ENCODE data around the gene CLDN15. TPM values are rescaled to one million over a fixed set of nuclear protein-coding genes. Genes with fewer than 3 reads are reported as not detected.

Gene CLDN15
- total RNA-seq, 1 experiment from 2014 or later, result 9.7 TPM

DNA sequence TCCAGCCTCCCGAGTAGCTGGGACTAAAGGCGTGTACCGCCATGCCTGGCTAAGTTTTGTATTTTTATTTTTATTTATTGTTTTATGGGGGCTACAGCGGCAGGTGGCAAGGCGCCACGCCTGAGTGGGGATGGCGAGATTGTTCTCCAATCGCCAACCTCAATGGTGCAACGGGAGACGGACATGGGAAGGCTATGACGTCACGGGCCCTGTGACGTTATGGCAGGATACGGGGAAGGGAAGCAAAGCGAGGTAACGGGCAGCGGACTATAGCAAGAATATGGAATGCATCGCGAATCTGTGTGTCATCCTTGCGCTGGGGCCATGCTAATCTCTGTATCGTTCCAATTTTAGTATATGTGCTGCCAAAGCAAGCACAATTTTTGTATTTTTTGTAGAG, 32.1 kb upstream of the CLDN15 start:
- H2AK5ac ChIP-seq (ENCODE audit: insufficient read length, low read length), result no peak overlapping the region
- no peak overlapping the region for H3K4me2 ChIP-seq (ENCODE audit: insufficient read depth, insufficient read length, low read length)
- H3K27me3 Mint-ChIP-seq (ENCODE audit: low read depth), result no peaks in the 10 kb centered on the region; the same call in 1 of the 2 replicates
- no peaks in the 10 kb centered on the region for H3K79me2 ChIP-seq (ENCODE audit: insufficient read depth, low read length)
- H4K5ac ChIP-seq (ENCODE audit: insufficient read length, low read depth, low read length), result no peak overlapping the region
- no peaks in the 10 kb centered on the region for H3K36me3 Mint-ChIP-seq (ENCODE audit: insufficient read depth in 1 of 3, low read depth in 3 of 3)
- no peak overlapping the region for H2AFZ ChIP-seq (ENCODE audit: low read length)
- no peak overlapping the region for H2BK20ac ChIP-seq (ENCODE audit: low read depth, low read length, poor library complexity, severe bottlenecking)
- no peak overlapping the region for H4K8ac ChIP-seq (replicated peaks; ENCODE audit: insufficient read length, low read depth, low read length)
- H3K9me3 ChIP-seq (ENCODE audit: control insufficient read depth, low read depth, low read length), result no peaks in the 10 kb centered on the region
- no peak overlapping the region for H2BK120ac ChIP-seq (ENCODE audit: low read depth, low read length, poor library complexity, severe bottlenecking)
- H3K27ac Mint-ChIP-seq, result no peak overlapping the region; a peak in 1 of 7 replicates
- H2BK15ac ChIP-seq (ENCODE audit: low read depth, low read length), result no peak overlapping the region
- H3K18ac ChIP-seq (ENCODE audit: insufficient read length, low read depth, low read length), result no peak overlapping the region
- H3K56ac ChIP-seq (ENCODE audit: insufficient read length, low read depth, low read length), result no peak overlapping the region
- H3K79me1 ChIP-seq (ENCODE audit: insufficient read depth, low read depth, low read length, poor library complexity, severe bottlenecking), result no peaks in the 10 kb centered on the region
- H2BK5ac ChIP-seq (ENCODE audit: insufficient read length, low read length), result no peak overlapping the region
- peaks cover 12 to 14% of the 10 kb centered on the region in 2 experiments for H3K4me1 Mint-ChIP-seq
- TF ChIP-seq, protein P1, sequence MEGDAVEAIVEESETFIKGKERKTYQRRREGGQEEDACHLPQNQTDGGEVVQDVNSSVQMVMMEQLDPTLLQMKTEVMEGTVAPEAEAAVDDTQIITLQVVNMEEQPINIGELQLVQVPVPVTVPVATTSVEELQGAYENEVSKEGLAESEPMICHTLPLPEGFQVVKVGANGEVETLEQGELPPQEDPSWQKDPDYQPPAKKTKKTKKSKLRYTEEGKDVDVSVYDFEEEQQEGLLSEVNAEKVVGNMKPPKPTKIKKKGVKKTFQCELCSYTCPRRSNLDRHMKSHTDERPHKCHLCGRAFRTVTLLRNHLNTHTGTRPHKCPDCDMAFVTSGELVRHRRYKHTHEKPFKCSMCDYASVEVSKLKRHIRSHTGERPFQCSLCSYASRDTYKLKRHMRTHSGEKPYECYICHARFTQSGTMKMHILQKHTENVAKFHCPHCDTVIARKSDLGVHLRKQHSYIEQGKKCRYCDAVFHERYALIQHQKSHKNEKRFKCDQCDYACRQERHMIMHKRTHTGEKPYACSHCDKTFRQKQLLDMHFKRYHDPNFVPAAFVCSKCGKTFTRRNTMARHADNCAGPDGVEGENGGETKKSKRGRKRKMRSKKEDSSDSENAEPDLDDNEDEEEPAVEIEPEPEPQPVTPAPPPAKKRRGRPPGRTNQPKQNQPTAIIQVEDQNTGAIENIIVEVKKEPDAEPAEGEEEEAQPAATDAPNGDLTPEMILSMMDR (conservative IDR thresholded peaks at IDR 0.05), result no peak
- WGBS (ENCODE audit: extremely low coverage, insufficient read length, low lambda C conversion rate), result no CpG with 5 or more reads among the region's 21 CpGs
- no peaks in the 10 kb centered on the region for H4K20me1 ChIP-seq (ENCODE audit: control insufficient read depth, insufficient read depth, insufficient read length)
- H3K23ac ChIP-seq (ENCODE audit: insufficient read length, low read depth, low read length), result no peak overlapping the region
- peaks cover 8% of the 10 kb centered on the region for H3K4me1 ChIP-seq (ENCODE audit: insufficient read depth, low read length)
- H3K4me3 Mint-ChIP-seq, result no peak overlapping the region
- H4K91ac ChIP-seq (ENCODE audit: insufficient read length, low read depth, low read length), result no peak overlapping the region
- H3K4ac ChIP-seq (ENCODE audit: low read depth, low read length), result no peak overlapping the region
- H3K14ac ChIP-seq (ENCODE audit: insufficient read depth, low read length), result no peak overlapping the region
- no peaks in the 10 kb centered on the region for H3K27me3 ChIP-seq (ENCODE audit: insufficient read depth, low read length)
- no peak overlapping the region for H3K9ac ChIP-seq (ENCODE audit: extremely low read depth, insufficient read length, low read length)
- H3K9me3 Mint-ChIP-seq, result peaks cover 8% of the 10 kb centered on the region in 2 experiments; a peak in 3 of 5 replicates
- no peak overlapping the region for H3K27ac ChIP-seq (ENCODE audit: insufficient read length, low read depth, low read length)
- H3K23me2 ChIP-seq (ENCODE audit: insufficient read length, low read depth, low read length, poor library complexity, severe bottlenecking), result no peaks in the 10 kb centered on the region
- no peak overlapping the region for H2BK12ac ChIP-seq (ENCODE audit: insufficient read length, low read depth, low read length)
- H3T11ph ChIP-seq (ENCODE audit: low read length), result no peak overlapping the region
- no peak for DNase-seq

All from H9 (cell line).